Activated B cell treated with CpG ODN at 0.5 μM for 24 hours (primary cell): ENCODE data around the gene TBC1D2B. TPM values are rescaled to one million over a fixed set of nuclear protein-coding genes. Genes with fewer than 3 reads are reported as not detected.

Experiments used
- ATAC-seq: fragments of 200-7000 bp; cut with Tn5 transposase; one replicate; pipeline ENCODE4 v1.10.0; 2021; ENCODE audit warnings: low read depth, mild to moderate bottlenecking, moderate library complexity
- CTCF ChIA-PET: fragments of 350-600 bp; sonication (Branson Sonifier 250); formaldehyde crosslinking; loops from one replicate; lab custom pipeline; 2021; ENCODE audit warnings: antibody characterized with exemption; lab: Charles Lee
- POLR2A ChIA-PET: fragments of 350-600 bp; sonication (Branson Sonifier 250); formaldehyde crosslinking; loops from one replicate; lab custom pipeline; 2021; ENCODE audit warnings: antibody characterized with exemption; lab: Charles Lee
- DNase-seq: peaks from one replicate; pipeline ENCODE4 v3.0.0; 2022
- H3K27ac Mint-ChIP-seq: one replicate; pipeline ENCODE4 v1.8.0; 2020; ENCODE audit warnings: mixed read lengths
- H3K27me3 Mint-ChIP-seq: one replicate; pipeline ENCODE4 v1.8.0; 2021; ENCODE audit warnings: mixed read lengths
- H3K36me3 Mint-ChIP-seq: one replicate; pipeline ENCODE4 v1.8.0; 2021; ENCODE audit warnings: low read depth, mixed read lengths
- H3K4me1 Mint-ChIP-seq: one replicate; pipeline ENCODE4 v1.8.0; 2021; ENCODE audit warnings: mixed read lengths
- H3K4me3 Mint-ChIP-seq: one replicate; pipeline ENCODE4 v1.8.0; 2020; ENCODE audit warnings: mild to moderate bottlenecking, mixed read lengths
- H3K9me3 Mint-ChIP-seq: one replicate; pipeline ENCODE4 v1.8.0; 2020; ENCODE audit warnings: mixed read lengths
- intact Hi-C: fragments of 100-400 bp; cut with micrococcal nuclease; formaldehyde crosslinking; loops from one replicate; pipeline ENCODE4 v1.15.1; 2024
- total RNA-seq: library from RNA; stranded (reverse); gene quantifications from 2 replicates; pipeline ENCODE4 v1.2.3, GENCODE V29; 2022
- TF ChIP-seq, protein P1 (sequence below): fragments of 200-600 bp; IDR thresholded peaks from one replicate; pipeline ENCODE4 v1.8.0; 2022; ENCODE audit warnings: antibody characterized with exemption, mild to moderate bottlenecking

TBC1D2B gene
- total RNA-seq, 1 donor from 2014 or later: 13.7 TPM

DNA sequence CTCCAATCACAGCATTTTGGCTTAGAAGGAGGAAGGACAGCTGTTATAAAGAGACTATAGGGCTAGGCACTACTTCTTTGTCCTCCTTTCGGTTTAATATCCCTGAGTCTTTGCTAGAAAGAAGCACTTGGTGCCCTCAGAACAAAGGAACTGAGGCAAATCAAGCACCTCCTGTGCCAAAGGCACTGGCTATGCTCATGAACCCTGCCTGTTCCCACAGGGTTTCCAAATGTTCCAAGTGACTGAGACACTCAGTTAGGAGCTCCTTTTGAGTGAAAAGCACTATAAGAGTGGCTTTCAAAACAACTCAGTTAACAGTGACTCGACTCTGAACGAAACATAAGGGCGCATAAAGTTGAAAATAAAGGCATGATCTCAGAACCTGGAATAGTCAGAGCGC lies 25.0 kb downstream of the TBC1D2B start:
- DNase-seq (no peak), ATAC-seq (no peak)
- Mint-ChIP-seq H3K9me3 (no peaks in the 10 kb centered on the region), H3K27ac (no peak overlapping the region), H3K4me3 (no peak overlapping the region), H3K27me3 (no peaks in the 10 kb centered on the region), H3K36me3 (peaks cover 17% of the 10 kb centered on the region), H3K4me1 (peaks cover 68% of the 10 kb centered on the region)
- CTCF ChIA-PET: interaction anchor here (1.3 kb wide), 1 partner anchor 56 kb away, joined by 5 read pairs; no protein-coding TSS in a partner anchor
- TF ChIP-seq, protein P1, sequence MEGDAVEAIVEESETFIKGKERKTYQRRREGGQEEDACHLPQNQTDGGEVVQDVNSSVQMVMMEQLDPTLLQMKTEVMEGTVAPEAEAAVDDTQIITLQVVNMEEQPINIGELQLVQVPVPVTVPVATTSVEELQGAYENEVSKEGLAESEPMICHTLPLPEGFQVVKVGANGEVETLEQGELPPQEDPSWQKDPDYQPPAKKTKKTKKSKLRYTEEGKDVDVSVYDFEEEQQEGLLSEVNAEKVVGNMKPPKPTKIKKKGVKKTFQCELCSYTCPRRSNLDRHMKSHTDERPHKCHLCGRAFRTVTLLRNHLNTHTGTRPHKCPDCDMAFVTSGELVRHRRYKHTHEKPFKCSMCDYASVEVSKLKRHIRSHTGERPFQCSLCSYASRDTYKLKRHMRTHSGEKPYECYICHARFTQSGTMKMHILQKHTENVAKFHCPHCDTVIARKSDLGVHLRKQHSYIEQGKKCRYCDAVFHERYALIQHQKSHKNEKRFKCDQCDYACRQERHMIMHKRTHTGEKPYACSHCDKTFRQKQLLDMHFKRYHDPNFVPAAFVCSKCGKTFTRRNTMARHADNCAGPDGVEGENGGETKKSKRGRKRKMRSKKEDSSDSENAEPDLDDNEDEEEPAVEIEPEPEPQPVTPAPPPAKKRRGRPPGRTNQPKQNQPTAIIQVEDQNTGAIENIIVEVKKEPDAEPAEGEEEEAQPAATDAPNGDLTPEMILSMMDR: no peak
- intact Hi-C loops: loop anchor here (5.0 kb wide), 2 partner anchors 35 kb away; no protein-coding TSS in a partner anchor
- POLR2A ChIA-PET: interaction anchor here (1.3 kb wide), 1 partner anchor 15 kb away, joined by 5 read pairs; no protein-coding TSS in a partner anchor

DNA sequence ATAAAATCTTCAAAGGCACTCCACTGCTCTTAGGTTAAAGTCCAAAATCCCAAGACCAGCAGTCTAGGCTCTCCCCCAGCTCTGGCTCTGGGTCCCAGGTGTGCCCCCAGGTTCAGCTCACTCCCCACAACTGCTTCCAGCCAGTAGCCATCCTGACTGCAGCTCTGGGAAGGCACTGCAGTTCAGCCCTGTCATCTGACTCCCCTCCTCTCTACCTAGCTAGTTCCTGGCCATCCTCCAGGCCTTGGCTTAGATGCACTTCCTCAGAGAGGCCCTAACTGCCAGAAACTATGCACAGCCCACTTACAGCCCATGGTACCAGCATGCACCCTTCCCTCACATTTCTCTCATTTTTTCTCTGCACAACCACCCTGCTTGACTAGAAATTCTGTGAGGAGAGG lies 25.5 kb downstream of the TBC1D2B start:
- Mint-ChIP-seq H3K36me3 (peaks cover 18% of the 10 kb centered on the region), H3K4me3 (no peak overlapping the region), H3K27me3 (no peaks in the 10 kb centered on the region), H3K4me1 (peaks cover 68% of the 10 kb centered on the region), H3K27ac (no peak overlapping the region), H3K9me3 (no peaks in the 10 kb centered on the region)
- ATAC-seq: no peak
- CTCF ChIA-PET: interaction anchor here (1.3 kb wide), 1 partner anchor 56 kb away, joined by 5 read pairs; no protein-coding TSS in a partner anchor
- TF ChIP-seq, protein P1: no peak
- POLR2A ChIA-PET: interaction anchor here (1.3 kb wide), 1 partner anchor 16 kb away, joined by 5 read pairs; no protein-coding TSS in a partner anchor
- DNase-seq: no peak
- intact Hi-C loops: loop anchor here (5.0 kb wide), 2 partner anchors 35 kb away; no protein-coding TSS in a partner anchor

DNA sequence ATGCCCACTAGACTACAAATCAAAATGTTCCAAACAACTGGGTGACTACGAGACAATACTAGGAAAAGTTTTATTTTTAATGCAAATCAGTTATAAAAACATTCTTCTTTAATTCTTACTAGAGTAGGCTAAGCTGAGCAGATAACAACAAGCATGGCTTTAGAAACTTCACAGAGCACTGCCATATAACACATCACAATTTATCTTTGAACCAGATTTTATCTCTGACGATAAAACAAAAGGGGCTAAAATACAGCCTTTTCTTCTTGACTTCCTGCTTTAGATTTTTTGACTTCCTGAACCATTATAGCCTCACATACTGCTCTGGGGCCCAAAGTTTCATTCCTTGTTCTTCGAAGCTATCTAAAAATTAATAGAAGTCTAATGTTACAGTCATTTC lies 25.9 kb downstream of the TBC1D2B start:
- Mint-ChIP-seq H3K4me1 (peaks cover 68% of the 10 kb centered on the region), H3K4me3 (no peak overlapping the region), H3K36me3 (peaks cover 20% of the 10 kb centered on the region), H3K27me3 (no peaks in the 10 kb centered on the region), H3K9me3 (no peaks in the 10 kb centered on the region), H3K27ac (no peak overlapping the region)
- no peak for ATAC-seq
- TF ChIP-seq, protein P1: no peak
- ChIA-PET CTCF (interaction anchor here (0.8 to 1.5 kb wide), 3 partner anchors 57 to 189 kb away, joined by 3 to 5 read pairs (median 5); no protein-coding TSS in a partner anchor), POLR2A (interaction anchor here (0.6 to 1.3 kb wide), 2 partner anchors 16 to 19 kb away, joined by 5 read pairs; no protein-coding TSS in a partner anchor)
- intact Hi-C loops: loop anchor here (5.0 kb wide), 2 partner anchors 34 to 36 kb away; no protein-coding TSS in a partner anchor
- no peak for DNase-seq

DNA sequence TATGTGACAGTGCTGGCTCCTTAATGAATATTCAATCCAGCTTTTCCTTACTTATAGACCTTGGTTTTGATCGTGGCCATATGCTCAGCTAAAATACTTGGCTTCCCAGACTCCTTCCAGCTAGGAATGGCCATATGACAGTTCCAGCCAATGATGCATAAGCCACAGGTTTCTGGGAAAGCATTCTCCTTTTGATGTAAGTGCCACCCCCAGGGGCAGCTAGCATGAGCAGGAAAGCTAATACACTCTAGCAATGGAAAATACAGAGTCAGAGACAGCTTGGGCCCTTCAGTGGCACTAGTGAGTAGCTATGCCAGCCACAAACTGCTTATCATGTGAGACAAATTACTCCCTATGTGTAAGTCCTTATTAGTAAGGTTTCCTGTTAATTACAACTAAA lies 26.7 kb downstream of the TBC1D2B start:
- ChIA-PET CTCF (interaction anchor here (0.7 to 1.5 kb wide), 3 partner anchors 18 to 189 kb away, joined by 3 to 5 read pairs (median 3); no protein-coding TSS in a partner anchor), POLR2A (interaction anchor here (0.6 kb wide), 1 partner anchor 19 kb away, joined by 5 read pairs; no protein-coding TSS in a partner anchor)
- H3K27ac Mint-ChIP-seq: no peak overlapping the region
- no peaks in the 10 kb centered on the region for H3K27me3 Mint-ChIP-seq
- DNase-seq (no peak), ATAC-seq (no peak)
- H3K9me3 Mint-ChIP-seq: no peaks in the 10 kb centered on the region
- intact Hi-C loops: loop anchor here (5.0 kb wide), 2 partner anchors 34 to 36 kb away; no protein-coding TSS in a partner anchor
- TF ChIP-seq, protein P1: no peak
- peaks cover 61% of the 10 kb centered on the region for H3K4me1 Mint-ChIP-seq
- H3K36me3 Mint-ChIP-seq: peaks cover 20% of the 10 kb centered on the region
- no peak overlapping the region for H3K4me3 Mint-ChIP-seq

DNA sequence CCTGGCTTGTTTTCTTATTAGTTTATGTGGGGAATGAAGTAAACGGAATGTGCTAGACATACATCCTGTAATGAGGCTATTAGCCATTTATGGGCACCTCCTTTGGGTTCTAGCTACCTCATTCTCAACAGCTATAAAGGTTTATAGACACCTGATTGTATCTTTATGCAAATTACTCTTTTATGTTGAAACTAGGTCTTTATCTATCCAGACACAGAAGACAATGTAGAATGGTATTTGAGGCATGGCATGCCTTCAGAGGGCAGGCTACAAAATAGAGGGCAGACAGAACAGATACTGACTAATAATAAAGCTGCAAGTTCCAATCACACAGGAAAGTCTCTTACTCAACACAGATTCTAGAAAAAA lies 27.1 kb downstream of the TBC1D2B start:
- Mint-ChIP-seq H3K36me3 (peaks cover 20% of the 10 kb centered on the region), H3K27ac (no peak overlapping the region), H3K4me3 (no peak overlapping the region), H3K27me3 (no peaks in the 10 kb centered on the region), H3K9me3 (no peaks in the 10 kb centered on the region), H3K4me1 (peaks cover 57% of the 10 kb centered on the region)
- ChIA-PET POLR2A (interaction anchor here (0.9 kb wide), 1 partner anchor 12 kb away, joined by 3 read pairs; no protein-coding TSS in a partner anchor), CTCF (interaction anchor here (0.7 to 1.5 kb wide), 4 partner anchors 9 to 145 kb away, joined by 3 to 5 read pairs (median 4); no protein-coding TSS in a partner anchor)
- TF ChIP-seq, protein P1: no peak
- intact Hi-C loops: loop anchor here (5.0 kb wide), 2 partner anchors 33 to 37 kb away; no protein-coding TSS in a partner anchor
- DNase-seq: no peak
- no peak for ATAC-seq
